Epithelial cell of esophagus (primary cell): ENCODE data around the gene ITGB7.

ENCODE experiments used
- DNase-seq: peaks from one replicate; pipeline ENCODE4 v3.0.0; 2010; ENCODE audit warnings: low read depth
- H3K4me3 ChIP-seq: 2 replicates; pipeline ENCODE4 v1.5.1; 2011; ENCODE audit warnings: mild to moderate bottlenecking, low read length, control low read depth
- TF ChIP-seq, protein P1 (sequence below): IDR thresholded peaks from 2 replicates; pipeline ENCODE4 v1.5.1; 2011; ENCODE audit warnings: low read depth, mild to moderate bottlenecking, low read length, control low read depth, inconsistent platforms; ENCODE audit not compliant: insufficient read depth; ENCODE audit errors: missing control alignments

Gene ITGB7

DNA sequence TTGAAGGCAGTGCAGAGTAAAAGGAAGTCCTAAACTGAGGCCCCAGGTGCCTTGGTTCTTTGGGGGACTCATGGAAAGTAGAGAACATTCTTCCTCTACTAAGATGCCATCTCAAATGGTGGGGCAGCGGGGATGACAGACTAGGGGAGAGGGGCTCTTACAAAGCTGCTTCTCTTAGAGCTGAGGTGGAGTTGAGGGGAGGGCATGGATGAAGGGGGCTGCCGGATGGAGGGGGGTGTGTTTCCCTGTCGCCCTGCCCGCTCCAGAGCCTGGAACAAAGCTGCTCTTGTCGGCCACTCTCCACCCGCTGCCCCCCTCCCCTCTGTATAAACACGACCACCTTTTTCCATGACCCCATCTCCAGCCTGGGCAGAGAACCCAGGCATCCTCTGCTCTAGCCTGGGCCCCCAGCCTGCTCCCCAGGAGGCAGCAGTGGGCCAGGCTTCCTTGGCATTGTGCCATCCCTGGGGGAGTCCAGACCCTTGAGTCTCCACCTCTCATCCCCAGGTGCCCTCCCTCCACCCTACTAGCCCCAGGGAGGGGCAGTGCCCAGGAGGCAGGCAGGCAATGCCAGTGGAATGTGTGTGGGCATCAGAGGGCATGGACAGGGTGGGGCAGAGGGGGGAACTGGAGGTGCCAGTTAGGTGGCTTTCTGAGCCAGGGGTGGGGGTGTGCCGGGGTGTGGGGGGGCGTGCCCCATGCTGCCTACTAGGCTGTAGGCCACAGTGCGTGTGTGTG, 23.2 kb upstream of the ITGB7 start:
- peak overlapping the region; percentile 95 for H3K4me3 ChIP-seq
- peak; percentile 88 for DNase-seq
- TF ChIP-seq, protein P1, sequence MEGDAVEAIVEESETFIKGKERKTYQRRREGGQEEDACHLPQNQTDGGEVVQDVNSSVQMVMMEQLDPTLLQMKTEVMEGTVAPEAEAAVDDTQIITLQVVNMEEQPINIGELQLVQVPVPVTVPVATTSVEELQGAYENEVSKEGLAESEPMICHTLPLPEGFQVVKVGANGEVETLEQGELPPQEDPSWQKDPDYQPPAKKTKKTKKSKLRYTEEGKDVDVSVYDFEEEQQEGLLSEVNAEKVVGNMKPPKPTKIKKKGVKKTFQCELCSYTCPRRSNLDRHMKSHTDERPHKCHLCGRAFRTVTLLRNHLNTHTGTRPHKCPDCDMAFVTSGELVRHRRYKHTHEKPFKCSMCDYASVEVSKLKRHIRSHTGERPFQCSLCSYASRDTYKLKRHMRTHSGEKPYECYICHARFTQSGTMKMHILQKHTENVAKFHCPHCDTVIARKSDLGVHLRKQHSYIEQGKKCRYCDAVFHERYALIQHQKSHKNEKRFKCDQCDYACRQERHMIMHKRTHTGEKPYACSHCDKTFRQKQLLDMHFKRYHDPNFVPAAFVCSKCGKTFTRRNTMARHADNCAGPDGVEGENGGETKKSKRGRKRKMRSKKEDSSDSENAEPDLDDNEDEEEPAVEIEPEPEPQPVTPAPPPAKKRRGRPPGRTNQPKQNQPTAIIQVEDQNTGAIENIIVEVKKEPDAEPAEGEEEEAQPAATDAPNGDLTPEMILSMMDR, result no peak

DNA sequence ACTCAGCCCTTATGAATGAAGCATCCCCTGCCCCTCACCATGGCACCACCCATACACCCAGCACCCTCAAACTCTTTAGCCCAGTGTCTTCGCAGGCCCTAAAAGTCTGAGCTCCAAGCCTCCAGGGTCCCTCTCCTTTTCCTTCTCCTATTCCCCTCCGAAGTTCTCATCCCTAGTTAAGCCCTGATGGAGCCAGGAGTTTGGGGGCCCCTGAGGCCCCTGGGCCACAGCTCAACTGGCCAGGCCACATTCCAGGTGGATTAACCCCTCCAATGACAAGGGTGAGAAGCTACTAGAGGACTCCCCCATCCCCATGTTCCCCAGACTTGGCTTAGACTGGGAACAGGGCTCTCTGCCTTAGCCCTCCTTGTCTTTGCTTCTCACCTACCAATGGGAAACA, 22.4 kb upstream of the ITGB7 start:
- DNase-seq, result no peak
- H3K4me3 ChIP-seq, result peak overlapping the region; percentile 95
- TF ChIP-seq, protein P1, result no peak

DNA sequence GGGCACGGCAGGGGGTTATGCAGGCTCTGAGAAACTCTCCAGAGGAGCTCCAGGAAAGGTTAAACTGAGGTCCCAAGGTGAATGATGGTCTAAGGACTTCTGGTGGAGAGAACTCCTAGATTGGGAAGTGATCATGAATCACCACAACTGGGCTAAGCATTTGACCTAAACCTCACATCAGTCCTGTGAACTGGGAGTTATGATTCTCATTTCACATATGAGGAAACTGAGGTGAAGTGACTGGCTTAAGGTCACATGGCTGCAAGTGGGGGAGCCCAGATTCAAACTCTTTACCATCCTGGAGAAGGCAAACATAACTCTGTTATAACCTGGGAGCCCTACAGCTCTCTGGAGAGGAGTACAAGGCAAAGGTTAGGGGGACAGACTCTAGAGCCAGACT, 20.8 kb upstream of the ITGB7 start:
- TF ChIP-seq, protein P1, result no peak
- H3K4me3 ChIP-seq, result no peak overlapping the region
- DNase-seq, result no peak

DNA sequence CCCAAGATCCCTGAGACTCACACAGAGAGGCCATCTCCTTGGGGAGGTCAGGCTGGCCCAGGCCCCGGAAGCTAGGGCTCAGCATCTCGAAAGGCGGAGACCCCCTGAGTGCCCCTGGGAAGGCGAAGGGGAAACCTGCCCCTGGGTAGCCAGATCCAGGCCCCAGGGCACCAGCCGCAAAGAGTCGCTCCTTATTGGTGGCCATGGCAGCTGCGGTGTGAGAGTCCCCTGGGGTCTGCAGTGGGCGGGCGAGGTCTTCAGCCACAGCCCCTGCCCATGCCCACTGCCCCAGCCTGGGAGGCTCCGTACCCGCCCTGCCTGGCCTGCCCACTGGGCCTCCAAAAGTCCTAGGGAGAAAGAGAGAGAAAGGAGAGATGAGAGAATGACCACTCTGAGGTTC, 20.3 kb upstream of the ITGB7 start:
- DNase-seq, result no peak
- TF ChIP-seq, protein P1, result no peak
- H3K4me3 ChIP-seq, result no peak overlapping the region

DNA sequence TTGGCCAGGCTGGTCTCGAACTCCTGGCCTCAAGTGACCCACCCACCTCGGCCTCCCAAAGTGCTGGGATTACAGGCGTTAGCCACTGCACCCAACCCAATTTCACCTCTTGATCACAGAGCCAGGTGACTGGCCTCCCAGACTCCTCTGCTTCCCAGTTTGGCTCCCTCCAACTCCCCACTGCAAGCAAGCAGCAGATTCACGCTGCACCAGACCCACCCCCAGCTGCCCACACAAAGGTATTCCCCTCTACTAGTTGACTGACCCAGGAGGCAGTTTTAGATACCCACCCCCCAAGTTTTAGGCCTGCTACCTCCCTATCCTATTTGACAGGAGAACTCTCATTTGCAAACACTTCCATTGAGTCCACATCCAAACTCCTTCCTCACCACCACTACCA, 19.8 kb upstream of the ITGB7 start:
- DNase-seq, result no peak
- H3K4me3 ChIP-seq, result no peak overlapping the region
- TF ChIP-seq, protein P1, result no peak

DNA sequence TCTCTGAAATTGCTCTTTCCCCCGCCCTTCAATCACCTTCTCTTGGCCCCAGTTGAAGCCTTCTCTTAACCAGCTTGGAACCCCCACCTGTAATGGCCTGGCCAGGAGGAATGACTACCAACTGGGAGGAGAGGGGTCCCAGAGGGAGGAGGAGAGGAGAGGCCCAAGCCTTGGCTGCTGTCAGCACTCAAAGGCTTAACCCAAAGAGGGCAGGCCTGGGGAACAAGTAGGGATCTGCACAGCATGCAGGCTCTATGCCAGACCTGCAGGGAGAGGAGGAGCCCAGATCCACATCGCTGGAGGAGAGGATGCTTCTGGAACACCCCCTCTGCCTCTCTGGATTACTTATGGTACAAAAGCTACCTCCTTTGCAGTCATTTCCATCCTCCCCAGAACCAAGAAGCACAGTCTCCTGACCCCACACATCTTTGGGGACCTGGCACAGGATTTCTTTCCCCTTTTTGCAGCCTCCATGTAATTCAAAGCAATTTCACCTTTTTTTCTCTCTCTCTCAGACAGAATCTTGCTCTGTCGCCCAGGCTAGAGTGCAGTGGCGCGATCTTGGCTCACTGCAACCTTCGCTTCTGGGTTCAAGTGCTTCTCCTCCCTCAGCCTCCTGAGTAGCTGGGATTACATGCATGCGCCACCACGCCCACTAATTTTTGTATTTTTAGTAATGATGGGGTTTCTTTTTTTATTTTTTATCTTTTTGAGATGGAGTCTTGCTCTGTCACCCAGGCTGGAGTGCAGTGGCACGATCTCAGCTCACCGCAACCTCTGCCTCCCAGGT, 18.8 kb upstream of the ITGB7 start:
- peak; percentile 78 for DNase-seq
- TF ChIP-seq, protein P1, result peak; percentile 21

More for the DNA sequence above, 18.8 kb upstream of the ITGB7 start:
- H3K4me3 ChIP-seq, result peak overlapping the region; percentile 25
